ENCODE data around the gene NR6A1.

Gene NR6A1

DNA sequence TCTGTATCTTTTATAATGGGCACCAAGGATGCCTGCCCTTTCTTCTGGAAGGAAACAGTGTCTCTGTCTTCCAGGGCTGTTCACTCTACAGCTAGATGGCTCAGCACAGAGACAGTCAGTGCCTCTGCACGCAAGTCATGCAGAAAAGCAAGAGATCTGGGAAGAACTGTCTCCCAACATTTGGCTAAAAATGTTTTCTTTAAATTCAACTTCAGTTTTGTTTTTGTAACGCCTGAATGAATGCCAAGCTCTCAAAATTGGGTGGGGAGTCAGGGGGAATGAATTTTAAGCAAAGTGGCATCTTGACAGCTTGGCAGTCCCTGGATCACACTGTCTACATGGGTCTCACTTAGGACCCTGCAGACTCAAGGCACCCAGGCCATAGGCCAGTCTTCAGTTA, 18.4 kb upstream of the NR6A1 start:
- Histone ChIP-seq H3K4me2 (ENCODE audit: low read length, poor library complexity, severe bottlenecking) (no peak overlapping the region), H2AK5ac (ENCODE audit: low read length, severe bottlenecking) (no peak overlapping the region), H4K8ac (ENCODE audit: low read length) (no peak overlapping the region), H3K4me1 (ENCODE audit: control insufficient read depth, insufficient read depth, low read depth, low read length) (peaks cover 12% of the 10 kb centered on the region), H3K9ac (ENCODE audit: low read length) (no peak overlapping the region), H2BK12ac (ENCODE audit: low read length in 2 of 2) (no peak overlapping the region), H2BK5ac (ENCODE audit: low read depth, low read length, poor library complexity, severe bottlenecking) (no peak overlapping the region), H3K79me1 (replicated peaks; ENCODE audit: low read length, poor library complexity, severe bottlenecking) (peaks cover 1% of the 10 kb centered on the region), H2BK120ac (ENCODE audit: low read depth, low read length) (no peak overlapping the region), H3K9me3 (ENCODE audit: control insufficient read depth, low read length) (no peaks in the 10 kb centered on the region), H2BK15ac (ENCODE audit: low read depth, poor library complexity, severe bottlenecking) (peak overlapping the region; percentile 57), H3K27ac (ENCODE audit: low read length, poor library complexity, severe bottlenecking) (no peak overlapping the region), H3K4me3 (ENCODE audit: insufficient read depth in 1 of 2, low read depth in 1 of 2, low read length in 2 of 2) (no peak overlapping the region), H3K36me3 (ENCODE audit: control insufficient read depth in 1 of 2, insufficient read depth in 2 of 2, low read depth in 1 of 2, low read length in 2 of 2) (peaks cover 26 to 34% of the 10 kb centered on the region in 2 experiments), H2AFZ (ENCODE audit: low read depth, low read length) (no peak overlapping the region), H3K4ac (ENCODE audit: low read depth in 1 of 2, low read length in 2 of 2) (no peak overlapping the region), H4K91ac (ENCODE audit: low read length) (no peak overlapping the region), H3K27me3 (ENCODE audit: control insufficient read depth in 1 of 2, insufficient read depth in 1 of 2, low read length in 2 of 2) (no peaks in the 10 kb centered on the region), H3K14ac (ENCODE audit: low read length in 2 of 2) (no peak overlapping the region), H3K18ac (ENCODE audit: low read depth in 1 of 2, low read length in 2 of 2) (no peak overlapping the region), H3K23ac (ENCODE audit: low read length in 2 of 2) (no peak overlapping the region)
- no peak for DNase-seq
- WGBS, result 93% methylated on average over 2 of the region's 2 CpGs

DNA sequence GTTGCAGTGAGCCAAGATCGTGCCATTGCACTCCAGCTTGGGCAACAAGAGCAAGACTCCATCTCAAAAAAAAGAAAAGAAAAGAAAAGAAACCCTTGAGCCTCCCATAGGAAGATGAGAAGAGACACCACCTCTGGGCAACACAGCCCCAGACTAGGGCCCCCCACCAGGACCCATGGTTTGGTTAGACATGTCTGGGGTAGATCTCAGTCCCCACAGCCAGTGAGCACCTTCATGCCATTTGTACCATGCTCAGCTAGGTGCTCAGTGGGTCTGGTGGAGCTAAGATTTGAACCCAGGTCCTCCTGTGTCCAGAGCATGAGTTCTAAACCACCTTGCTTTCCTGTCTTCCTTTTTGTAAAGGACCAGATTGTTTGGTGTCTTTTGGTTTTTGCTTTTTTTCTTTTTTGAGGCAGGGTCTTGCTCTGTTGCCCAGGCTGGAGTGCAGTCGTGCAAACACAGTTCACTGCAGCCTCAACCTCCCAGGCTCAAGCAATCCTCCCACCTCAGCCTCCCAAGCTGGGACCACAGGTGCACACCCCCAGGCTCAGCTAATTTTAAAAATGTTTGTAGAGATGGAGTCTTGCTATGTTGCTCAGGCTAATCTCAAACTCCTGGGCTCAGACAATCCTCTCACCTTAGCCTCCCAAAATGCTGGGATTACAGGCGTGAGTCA, 17.6 kb upstream of the NR6A1 start:
- no peak overlapping the region for H4K91ac ChIP-seq (ENCODE audit: low read length)
- no peak overlapping the region for H3K18ac ChIP-seq (ENCODE audit: low read depth in 1 of 2, low read length in 2 of 2)
- WGBS, result 100% methylated on average over 1 of the region's 3 CpGs
- peaks cover 26 to 34% of the 10 kb centered on the region in 2 experiments for H3K36me3 ChIP-seq (ENCODE audit: control insufficient read depth in 1 of 2, insufficient read depth in 2 of 2, low read depth in 1 of 2, low read length in 2 of 2)
- no peak overlapping the region for H3K27ac ChIP-seq (ENCODE audit: low read length, poor library complexity, severe bottlenecking)
- peaks cover 1% of the 10 kb centered on the region for H3K79me1 ChIP-seq (replicated peaks; ENCODE audit: low read length, poor library complexity, severe bottlenecking)
- H3K9ac ChIP-seq (ENCODE audit: low read length), result no peak overlapping the region
- H3K4me2 ChIP-seq (ENCODE audit: low read length, poor library complexity, severe bottlenecking), result no peak overlapping the region
- H3K27me3 ChIP-seq (ENCODE audit: control insufficient read depth in 1 of 2, insufficient read depth in 1 of 2, low read length in 2 of 2), result no peaks in the 10 kb centered on the region
- H2BK12ac ChIP-seq (ENCODE audit: low read length in 2 of 2), result no peak overlapping the region
- H2BK15ac ChIP-seq (ENCODE audit: low read depth, poor library complexity, severe bottlenecking), result no peak overlapping the region
- no peak overlapping the region for H4K8ac ChIP-seq (ENCODE audit: low read length)
- H3K4me3 ChIP-seq (ENCODE audit: insufficient read depth in 1 of 2, low read depth in 1 of 2, low read length in 2 of 2), result no peak overlapping the region
- DNase-seq, result no peak
- no peak overlapping the region for H3K23ac ChIP-seq (ENCODE audit: low read length in 2 of 2)
- no peaks in the 10 kb centered on the region for H3K9me3 ChIP-seq (ENCODE audit: control insufficient read depth, low read length)
- no peak overlapping the region for H3K14ac ChIP-seq (ENCODE audit: low read length in 2 of 2)
- H3K4me1 ChIP-seq (ENCODE audit: control insufficient read depth, insufficient read depth, low read depth, low read length), result peaks cover 12% of the 10 kb centered on the region
- H2BK120ac ChIP-seq (ENCODE audit: low read depth, low read length), result no peak overlapping the region
- H2BK5ac ChIP-seq (ENCODE audit: low read depth, low read length, poor library complexity, severe bottlenecking), result no peak overlapping the region
- no peak overlapping the region for H3K4ac ChIP-seq (ENCODE audit: low read depth in 1 of 2, low read length in 2 of 2)
- no peak overlapping the region for H2AFZ ChIP-seq (ENCODE audit: low read depth, low read length)
- H2AK5ac ChIP-seq (ENCODE audit: low read length, severe bottlenecking), result no peak overlapping the region

DNA sequence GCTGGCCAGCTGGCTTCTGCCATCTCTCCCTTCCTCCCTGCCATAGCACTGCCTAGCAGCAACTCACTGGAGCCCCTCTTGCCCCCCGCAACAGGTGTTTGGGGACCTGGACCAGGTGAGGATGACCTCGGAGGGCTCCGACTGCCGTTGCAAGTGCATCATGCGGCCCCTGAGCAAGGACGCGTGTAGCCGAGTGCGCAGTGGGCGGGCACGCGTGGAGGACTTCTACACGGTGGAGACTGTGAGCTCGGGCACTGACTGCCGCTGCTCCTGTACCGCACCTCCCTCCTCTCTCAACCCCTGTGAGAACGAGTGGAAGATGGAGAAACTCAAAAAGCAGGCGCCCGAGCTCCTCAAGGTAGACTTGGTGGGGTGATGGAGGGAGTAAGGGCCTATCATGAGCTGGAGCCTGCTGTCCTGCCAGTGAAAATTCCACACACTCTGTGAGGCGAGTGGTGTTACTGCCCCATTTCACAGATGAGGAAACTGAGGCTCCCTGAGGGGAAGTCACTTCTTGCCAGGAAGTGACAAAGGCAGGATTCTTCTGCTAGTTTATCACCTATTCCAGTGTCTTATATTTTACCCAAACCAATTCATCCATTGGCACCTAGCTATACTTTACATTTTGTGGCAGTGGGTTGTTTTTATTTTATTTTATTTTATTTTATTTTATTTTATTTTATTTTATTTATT, 15.9 kb upstream of the NR6A1 start:
- no peak overlapping the region for H4K8ac ChIP-seq (ENCODE audit: low read length)
- H3K27ac ChIP-seq (ENCODE audit: low read length, poor library complexity, severe bottlenecking), result no peak overlapping the region
- H2BK12ac ChIP-seq (ENCODE audit: low read length in 2 of 2), result no peak overlapping the region

DNA sequence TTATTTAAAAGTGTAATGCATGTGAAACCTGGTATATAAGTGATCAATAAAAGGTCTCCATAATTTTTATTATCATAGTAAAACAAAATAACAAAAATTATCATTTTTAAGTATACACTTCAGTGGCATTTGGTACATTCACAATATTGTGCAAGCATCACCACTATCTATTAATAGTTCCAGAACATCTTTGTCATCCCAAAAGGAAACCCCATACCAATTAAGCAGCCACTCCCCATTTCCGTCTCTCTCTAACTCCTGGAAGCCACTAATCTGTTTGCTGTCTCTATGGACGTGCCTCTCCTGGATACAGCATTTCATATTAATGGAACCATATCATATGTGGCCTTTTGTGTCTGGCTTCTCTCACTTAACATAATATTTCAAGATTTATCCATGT, 13.4 kb upstream of the NR6A1 start:
- peak overlapping the region; percentile 45 for H3K9ac ChIP-seq (ENCODE audit: low read length)
- H2BK5ac ChIP-seq (ENCODE audit: low read depth, low read length, poor library complexity, severe bottlenecking), result no peak overlapping the region
- no peak overlapping the region for H2AFZ ChIP-seq (ENCODE audit: low read depth, low read length)
- H3K23ac ChIP-seq (ENCODE audit: low read length in 2 of 2), result no peak overlapping the region
- DNase-seq, result peak; percentile 63
- peaks cover 8 to 21% of the 10 kb centered on the region in 2 experiments for H3K36me3 ChIP-seq (ENCODE audit: control insufficient read depth in 1 of 2, insufficient read depth in 2 of 2, low read depth in 1 of 2, low read length in 2 of 2)
- peaks cover 14% of the 10 kb centered on the region for H3K79me1 ChIP-seq (replicated peaks; ENCODE audit: low read length, poor library complexity, severe bottlenecking)
- no peak overlapping the region for H3K4me3 ChIP-seq (ENCODE audit: insufficient read depth in 1 of 2, low read depth in 1 of 2, low read length in 2 of 2)
- H4K91ac ChIP-seq (ENCODE audit: low read length), result no peak overlapping the region
- no peak overlapping the region for H2BK15ac ChIP-seq (ENCODE audit: low read depth, poor library complexity, severe bottlenecking)
- no peak overlapping the region for H3K4me2 ChIP-seq (ENCODE audit: low read length, poor library complexity, severe bottlenecking)
- H3K18ac ChIP-seq (ENCODE audit: low read depth in 1 of 2, low read length in 2 of 2), result no peak overlapping the region
- peaks cover 28% of the 10 kb centered on the region for H3K4me1 ChIP-seq (ENCODE audit: control insufficient read depth, insufficient read depth, low read depth, low read length)
- H2AK5ac ChIP-seq (ENCODE audit: low read length, severe bottlenecking), result no peak overlapping the region
- H2BK120ac ChIP-seq (ENCODE audit: low read depth, low read length), result no peak overlapping the region
- H3K14ac ChIP-seq (ENCODE audit: low read length in 2 of 2), result no peak overlapping the region
- no peaks in the 10 kb centered on the region for H3K27me3 ChIP-seq (ENCODE audit: control insufficient read depth in 1 of 2, insufficient read depth in 1 of 2, low read length in 2 of 2)
- H4K8ac ChIP-seq (ENCODE audit: low read length), result no peak overlapping the region
- H3K27ac ChIP-seq (ENCODE audit: low read length, poor library complexity, severe bottlenecking), result no peak overlapping the region
- H2BK12ac ChIP-seq (ENCODE audit: low read length in 2 of 2), result no peak overlapping the region
- H3K9me3 ChIP-seq (ENCODE audit: control insufficient read depth, low read length), result no peaks in the 10 kb centered on the region
- no peak overlapping the region for H3K4ac ChIP-seq (ENCODE audit: low read depth in 1 of 2, low read length in 2 of 2)
- WGBS, result 61% methylated on average over 1 of the region's 2 CpGs

More for the DNA sequence above, 15.9 kb upstream of the NR6A1 start:
- no peak for DNase-seq
- Histone ChIP-seq H3K18ac (ENCODE audit: low read depth in 1 of 2, low read length in 2 of 2) (no peak overlapping the region), H3K9me3 (ENCODE audit: control insufficient read depth, low read length) (no peaks in the 10 kb centered on the region), H3K9ac (ENCODE audit: low read length) (no peak overlapping the region), H3K79me1 (replicated peaks; ENCODE audit: low read length, poor library complexity, severe bottlenecking) (peaks cover 3% of the 10 kb centered on the region), H3K23ac (ENCODE audit: low read length in 2 of 2) (no peak overlapping the region), H2AK5ac (ENCODE audit: low read length, severe bottlenecking) (peak overlapping the region; percentile 3), H2BK15ac (ENCODE audit: low read depth, poor library complexity, severe bottlenecking) (peak overlapping the region; percentile 5), H2BK5ac (ENCODE audit: low read depth, low read length, poor library complexity, severe bottlenecking) (no peak overlapping the region), H3K14ac (ENCODE audit: low read length in 2 of 2) (no peak overlapping the region), H2BK120ac (ENCODE audit: low read depth, low read length) (no peak overlapping the region), H3K4ac (ENCODE audit: low read depth in 1 of 2, low read length in 2 of 2) (no peak overlapping the region), H3K36me3 (ENCODE audit: control insufficient read depth in 1 of 2, insufficient read depth in 2 of 2, low read depth in 1 of 2, low read length in 2 of 2) (peaks cover 20 to 34% of the 10 kb centered on the region in 2 experiments), H2AFZ (ENCODE audit: low read depth, low read length) (no peak overlapping the region), H3K4me1 (ENCODE audit: control insufficient read depth, insufficient read depth, low read depth, low read length) (peaks cover 13% of the 10 kb centered on the region), H3K4me2 (ENCODE audit: low read length, poor library complexity, severe bottlenecking) (no peak overlapping the region), H4K91ac (ENCODE audit: low read length) (peak overlapping the region; percentile 11), H3K27me3 (ENCODE audit: control insufficient read depth in 1 of 2, insufficient read depth in 1 of 2, low read length in 2 of 2) (no peaks in the 10 kb centered on the region), H3K4me3 (ENCODE audit: insufficient read depth in 1 of 2, low read depth in 1 of 2, low read length in 2 of 2) (no peak overlapping the region)
- WGBS, result 98% methylated on average over 16 of the region's 20 CpGs
